GM19372 (cell line): ENCODE measurements around the gene ASB5.

Experiments
- ATAC-seq: cut with Tn5 transposase; IDR thresholded peaks from one replicate; pipeline ENCODE4 v1.9.1; 2021; ENCODE audit warnings: mild to moderate bottlenecking, low read depth, moderate library complexity; ENCODE audit not compliant: unreplicated experiment

Gene ASB5

DNA sequence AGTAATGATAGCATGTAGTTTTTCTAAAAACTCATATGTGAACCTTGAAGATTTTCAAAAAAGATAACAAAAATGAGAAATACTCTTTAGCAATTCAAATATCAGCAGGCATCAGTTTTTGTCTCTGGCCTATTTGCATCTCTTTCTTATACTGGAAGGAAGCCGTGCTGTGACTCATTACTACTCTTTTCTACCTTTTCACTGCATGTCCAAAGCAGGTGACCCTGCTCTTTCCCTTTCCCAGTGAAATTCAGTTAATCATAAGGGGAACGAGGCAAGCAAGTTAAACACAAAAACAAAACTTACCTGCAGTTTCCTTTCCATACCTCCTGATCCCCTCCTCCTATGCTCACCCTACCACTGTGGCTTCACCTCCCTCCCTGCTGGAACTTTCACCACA lies 83.0 kb downstream of the ASB5 start:
- no peak for ATAC-seq

DNA sequence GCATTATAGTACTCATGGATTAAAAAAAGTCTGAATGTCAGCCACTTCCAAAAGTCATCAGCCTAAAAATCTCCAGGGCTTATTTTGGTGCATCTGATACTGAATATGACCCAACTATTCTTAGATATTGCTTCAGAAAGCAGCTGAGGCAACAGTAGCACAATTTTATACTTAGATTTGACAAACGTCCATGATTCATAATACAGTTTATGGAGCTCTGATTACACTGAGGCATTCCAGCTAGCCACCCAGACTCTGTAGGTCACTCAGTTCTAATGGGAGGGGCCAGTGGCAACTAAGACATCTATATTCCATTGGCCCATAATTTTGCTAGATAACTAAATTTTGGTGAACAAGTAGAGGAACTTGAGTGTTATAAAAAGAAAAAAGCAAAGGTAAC lies 84.0 kb downstream of the ASB5 start:
- ATAC-seq = no peak
